Upper lobe of left lung (tissue), 4 donors: Measurements from ENCODE around the gene CNGA1.

ENCODE experiments used
- CTCF ChIP-seq, 6 experiments: fragments of 450-650 bp in 4 of 6; fragments of 200-600 bp in 2 of 6; sonication (generic) in 2 of 6; IDR thresholded peaks; one replicate each; pipeline ENCODE4 v1.5.1; 2016 to 2019; ENCODE audit warnings: antibody characterized with exemption in 6 of 6
- POLR2A ChIP-seq, 4 donors: fragments of 450-650 bp; IDR thresholded peaks; one replicate each; pipeline ENCODE4 v1.5.1; 2016 to 2017; ENCODE audit warnings: antibody characterized with exemption in 4 of 4, mild to moderate bottlenecking in 2 of 4

GRCh38 chr4:47933840-47934239 is 82.6 kb downstream of the CNGA1 start:
- TF ChIP-seq CTCF (IDR thresholded peaks at IDR 0.05) (peak; percentile 17 to 58 (median 42)), POLR2A (IDR thresholded peaks at IDR 0.05) (no peak)
